Activated naive CD8-positive, alpha-beta T cell (primary cell): ENCODE data around the gene TNFRSF4.

Source experiments
- H3K27ac Mint-ChIP-seq: one replicate; pipeline ENCODE4 v1.8.0; 2021; ENCODE audit warnings: mixed read lengths
- H3K27me3 Mint-ChIP-seq: one replicate; pipeline ENCODE4 v1.8.0; 2021; ENCODE audit warnings: mixed read lengths
- H3K36me3 Mint-ChIP-seq: one replicate; pipeline ENCODE4 v1.8.0; 2021; ENCODE audit warnings: mixed read lengths
- H3K4me1 Mint-ChIP-seq: one replicate; pipeline ENCODE4 v1.8.0; 2021; ENCODE audit warnings: low read depth, mixed read lengths
- H3K4me3 Mint-ChIP-seq: one replicate; pipeline ENCODE4 v1.8.0; 2021; ENCODE audit warnings: mild to moderate bottlenecking, mixed read lengths
- H3K9me3 Mint-ChIP-seq: one replicate; pipeline ENCODE4 v1.8.0; 2021; ENCODE audit warnings: low read depth, mixed read lengths

The TNFRSF4 gene

GRCh38 chr1:1161683-1162079 lies 52.3 kb downstream of the TNFRSF4 start:
- H3K36me3 Mint-ChIP-seq: no peaks in the 10 kb centered on the region
- no peak overlapping the region for H3K4me3 Mint-ChIP-seq
- no peaks in the 10 kb centered on the region for H3K9me3 Mint-ChIP-seq

More at GRCh38 chr1:1161683-1162079, 52.3 kb downstream of the TNFRSF4 start:
- peaks cover 2% of the 10 kb centered on the region for H3K4me1 Mint-ChIP-seq
- H3K27me3 Mint-ChIP-seq: no peaks in the 10 kb centered on the region
- H3K27ac Mint-ChIP-seq: no peak overlapping the region
